HCT116 (cell line): ENCODE results near the gene FAM120A. TPM values are rescaled to one million over a fixed set of nuclear protein-coding genes. Genes with fewer than 3 reads are reported as not detected.

Experiments
- ATAC-seq: fragments of 200-7000 bp; cut with Tn5 transposase; 2 replicates; pipeline ENCODE4 v1.9.1; 2020; ENCODE audit warnings: mild to moderate bottlenecking, moderate library complexity
- BruUV-seq: library from RNA; stranded (reverse); fragments of 400-500 nt; replicated peaks from 2 replicates; lab custom pipeline; 2021; lab: Mats Ljungman, UMichigan
- CTCF ChIA-PET: fragments of 300-600 bp; sonication (Branson Sonifier 250); formaldehyde crosslinking; loops from one replicate; lab custom pipeline; 2021; ENCODE audit warnings: antibody characterized with exemption; lab: Charles Lee
- POLR2A ChIA-PET: fragments of 300-600, 350-600 bp; sonication (Branson Sonifier 250); formaldehyde crosslinking; loops from one replicate; lab custom pipeline; 2021; ENCODE audit warnings: antibody characterized with exemption; lab: Charles Lee
- RAD21 ChIA-PET, 2 experiments: fragments of 300-600 bp; sonication (Branson Sonifier 250); formaldehyde crosslinking; loops; one replicate each; lab custom pipeline; 2023; ENCODE audit warnings: low total read pairs in 2 of 2; ENCODE audit not compliant: uncharacterized antibody in 2 of 2, unreplicated experiment in 2 of 2, low non-redundant PET in 1 of 2; lab: Charles Lee
- DNase-seq: peaks from one replicate; pipeline ENCODE4 v3.0.0-alpha.2; 2010; ENCODE audit warnings: low read depth, low spot score
- H2AFZ ChIP-seq: fragments of 200-600 bp; shearing (Covaris generic), sonication (generic); 2 replicates; pipeline ENCODE4 v1.6.1; 2017; ENCODE audit warnings: low read depth, mixed run types, mixed read lengths, antibody characterized with exemption, low read length; ENCODE audit not compliant: poor library complexity, severe bottlenecking
- H3K27ac ChIP-seq: 2 replicates; pipeline ENCODE4 v1.5.1; 2012; ENCODE audit warnings: low read depth, low read length
- H3K27me3 ChIP-seq: fragments of 200-600 bp; sonication (generic); 2 replicates; pipeline ENCODE4 v1.6.1; 2016; ENCODE audit warnings: mixed run types, low read length, mixed read lengths; ENCODE audit not compliant: insufficient read depth
- H3K36me3 ChIP-seq, 2 experiments: fragments of 200-500 bp in 1 of 2; fragments of 200-600 bp in 1 of 2; sonication (Bioruptor generic) in 1 of 2; sonication (generic) in 1 of 2; 2 replicates each; pipeline versions ENCODE4 v1.5.1 to v1.6.1; 2014 to 2016; ENCODE audit warnings: low read length in 2 of 2, inconsistent platforms in 1 of 2, mixed read lengths in 1 of 2, mixed run types in 1 of 2; ENCODE audit not compliant: insufficient read depth in 2 of 2, control insufficient read depth in 1 of 2
- H3K4me1 ChIP-seq, 2 experiments: fragments of 200-600 bp in 1 of 2; sonication (generic) in 1 of 2; 2 replicates each; pipeline versions ENCODE4 v1.5.1 to v1.6.1; 2012 to 2017; ENCODE audit warnings: low read length in 2 of 2, inconsistent platforms in 1 of 2, mild to moderate bottlenecking in 1 of 2, mixed read lengths in 1 of 2, mixed run types in 1 of 2, moderate library complexity in 1 of 2; ENCODE audit not compliant: insufficient read depth in 2 of 2, control insufficient read depth in 1 of 2
- H3K4me2 ChIP-seq: fragments of 200-600 bp; sonication (generic); 2 replicates; pipeline ENCODE4 v1.6.1; 2017; ENCODE audit warnings: mixed run types, low read length, mixed read lengths
- H3K4me3 ChIP-seq, 2 experiments: fragments of 200-600 bp in 1 of 2; sonication (generic) in 1 of 2; replicated peaks in 1 of 2; 2 replicates each; pipeline ENCODE4 v1.5.1; 2011 to 2016; ENCODE audit warnings: low read length in 2 of 2, control low read depth in 1 of 2, low read depth in 1 of 2, mild to moderate bottlenecking in 1 of 2, mixed read lengths in 1 of 2, mixed run types in 1 of 2
- H3K79me2 ChIP-seq: fragments of 200-600 bp; sonication (generic); 2 replicates; pipeline ENCODE4 v1.6.1; 2017; ENCODE audit warnings: mild to moderate bottlenecking, mixed run types, low read length, moderate library complexity, mixed read lengths; ENCODE audit not compliant: insufficient read depth
- H3K9ac ChIP-seq: fragments of 200-600 bp; sonication (generic); 2 replicates; pipeline ENCODE4 v1.6.1; 2016; ENCODE audit warnings: low read length, mixed read lengths
- H3K9me2 ChIP-seq: fragments of 200-600 bp; sonication (generic), shearing (Covaris generic); 2 replicates; pipeline ENCODE4 v1.6.1; 2017; ENCODE audit warnings: mixed run types, mild to moderate bottlenecking, moderate library complexity; ENCODE audit not compliant: insufficient read depth
- H3K9me3 ChIP-seq, 2 experiments: fragments of 200-500 bp in 1 of 2; fragments of 200-600 bp in 1 of 2; sonication (Bioruptor generic) in 1 of 2; sonication (generic) in 1 of 2; 2 replicates each; pipeline ENCODE4 v1.6.1; 2014 to 2017; ENCODE audit warnings: low read length in 2 of 2, mixed read lengths in 2 of 2, inconsistent platforms in 1 of 2, low read depth in 1 of 2, mild to moderate bottlenecking in 1 of 2, mixed run types in 1 of 2, moderate library complexity in 1 of 2; ENCODE audit not compliant: control insufficient read depth in 1 of 2, insufficient read depth in 1 of 2
- H4K20me1 ChIP-seq: fragments of 200-600 bp; sonication (generic), shearing (Covaris generic); 2 replicates; pipeline ENCODE4 v1.6.1; 2017; ENCODE audit warnings: mixed run types, mild to moderate bottlenecking, moderate library complexity; ENCODE audit not compliant: insufficient read depth
- ATF3 ChIP-seq: IDR thresholded peaks from 2 replicates; pipeline ENCODE4 v1.6.1; 2012
- CBX3 ChIP-seq: IDR thresholded peaks from 2 replicates; pipeline ENCODE4 v1.6.1; 2012; ENCODE audit warnings: low read depth
- CEBPB ChIP-seq: IDR thresholded peaks from 2 replicates; pipeline ENCODE4 v1.6.1; 2012; ENCODE audit warnings: low read depth
- EGR1 ChIP-seq: IDR thresholded peaks from 2 replicates; pipeline ENCODE4 v1.6.1; 2012; ENCODE audit warnings: low read depth
- EZH2 ChIP-seq: fragments of 200-600 bp; sonication (generic); IDR thresholded peaks from 2 replicates; pipeline ENCODE4 v1.6.1; 2017; ENCODE audit warnings: antibody characterized with exemption, mixed run types
- EZH2phosphoT487 ChIP-seq: fragments of 200-600 bp; IDR thresholded peaks from 2 replicates; pipeline ENCODE4 v1.6.1; 2018; ENCODE audit warnings: antibody characterized with exemption, borderline replicate concordance
- FOSL1 ChIP-seq: IDR thresholded peaks from 2 replicates; pipeline ENCODE4 v1.6.1; 2012; ENCODE audit warnings: low read depth
- JUND ChIP-seq: IDR thresholded peaks from 2 replicates; pipeline ENCODE4 v1.6.1; 2012
- POLR2AphosphoS5 ChIP-seq: IDR thresholded peaks from 2 replicates; pipeline ENCODE4 v1.6.1; 2011; ENCODE audit warnings: mild to moderate bottlenecking, low read depth, low read length, moderate library complexity
- SRF ChIP-seq: IDR thresholded peaks from 2 replicates; pipeline ENCODE4 v1.6.1; 2012; ENCODE audit warnings: low read depth
- YY1 ChIP-seq: IDR thresholded peaks from 2 replicates; pipeline ENCODE4 v1.6.1; 2011; ENCODE audit warnings: low read length, low read depth, moderate library complexity, mild to moderate bottlenecking; ENCODE audit not compliant: insufficient replicate concordance; ENCODE audit errors: extremely low read depth
- ZNF274 ChIP-seq: fragments of 200-500 bp; sonication (Bioruptor generic); IDR thresholded peaks from 2 replicates; pipeline ENCODE4 v1.6.1; 2014; ENCODE audit warnings: mild to moderate bottlenecking, low read depth, low read length, inconsistent platforms
- intact Hi-C: fragments of 100-400 bp; cut with micrococcal nuclease; formaldehyde crosslinking; loops from 2 replicates; pipeline ENCODE4 v1.10.0; 2022
- total RNA-seq: library from RNA; stranded (reverse); gene quantifications from one replicate; pipeline ENCODE4 v1.2.1, GENCODE V29; 2021; ENCODE audit not compliant: unreplicated experiment
- TF ChIP-seq, protein P1 (sequence below): IDR thresholded peaks from 2 replicates; pipeline ENCODE4 v1.6.1; 2012
- TF ChIP-seq, protein P2 (sequence below), 3 experiments: fragments of 200-600 bp in 1 of 3; sonication (generic) in 1 of 3; IDR thresholded peaks in 2 of 3; conservative IDR thresholded peaks in 1 of 3; 2 replicates each; pipeline ENCODE4 v1.5.1; 2012 to 2017; ENCODE audit warnings: low read depth in 2 of 3, low read length in 2 of 3, antibody characterized with exemption in 1 of 3, borderline replicate concordance in 1 of 3, control low read depth in 1 of 3, mild to moderate bottlenecking in 1 of 3, mixed read lengths in 1 of 3, mixed run types in 1 of 3, moderate library complexity in 1 of 3; ENCODE audit not compliant: insufficient read depth in 1 of 3
- TF ChIP-seq, protein P3 (sequence below): IDR thresholded peaks from 2 replicates; pipeline ENCODE4 v1.6.1; 2011; ENCODE audit warnings: mild to moderate bottlenecking, low read length, moderate library complexity; ENCODE audit not compliant: insufficient replicate concordance; ENCODE audit errors: extremely low read depth

Gene FAM120A
- total RNA-seq, 1 experiment from 2014 or later, result 122 TPM

- peaks cover 4% of the 10 kb centered on the region; the same call in 1 of the 2 replicates for H4K20me1 ChIP-seq
- ChIA-PET POLR2A (no interaction called here), CTCF (no interaction called here), RAD21 (no interaction called here)
- H3K9ac ChIP-seq, result no peak overlapping the region
- no peak for DNase-seq
- no peak for TF ChIP-seq SRF
- TF ChIP-seq, protein P1, sequence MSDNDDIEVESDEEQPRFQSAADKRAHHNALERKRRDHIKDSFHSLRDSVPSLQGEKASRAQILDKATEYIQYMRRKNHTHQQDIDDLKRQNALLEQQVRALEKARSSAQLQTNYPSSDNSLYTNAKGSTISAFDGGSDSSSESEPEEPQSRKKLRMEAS, result no peak
- no peak for TF ChIP-seq ZNF274
- TF ChIP-seq EZH2phosphoT487, result no peak
- TF ChIP-seq, protein P2, sequence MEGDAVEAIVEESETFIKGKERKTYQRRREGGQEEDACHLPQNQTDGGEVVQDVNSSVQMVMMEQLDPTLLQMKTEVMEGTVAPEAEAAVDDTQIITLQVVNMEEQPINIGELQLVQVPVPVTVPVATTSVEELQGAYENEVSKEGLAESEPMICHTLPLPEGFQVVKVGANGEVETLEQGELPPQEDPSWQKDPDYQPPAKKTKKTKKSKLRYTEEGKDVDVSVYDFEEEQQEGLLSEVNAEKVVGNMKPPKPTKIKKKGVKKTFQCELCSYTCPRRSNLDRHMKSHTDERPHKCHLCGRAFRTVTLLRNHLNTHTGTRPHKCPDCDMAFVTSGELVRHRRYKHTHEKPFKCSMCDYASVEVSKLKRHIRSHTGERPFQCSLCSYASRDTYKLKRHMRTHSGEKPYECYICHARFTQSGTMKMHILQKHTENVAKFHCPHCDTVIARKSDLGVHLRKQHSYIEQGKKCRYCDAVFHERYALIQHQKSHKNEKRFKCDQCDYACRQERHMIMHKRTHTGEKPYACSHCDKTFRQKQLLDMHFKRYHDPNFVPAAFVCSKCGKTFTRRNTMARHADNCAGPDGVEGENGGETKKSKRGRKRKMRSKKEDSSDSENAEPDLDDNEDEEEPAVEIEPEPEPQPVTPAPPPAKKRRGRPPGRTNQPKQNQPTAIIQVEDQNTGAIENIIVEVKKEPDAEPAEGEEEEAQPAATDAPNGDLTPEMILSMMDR (IDR thresholded peaks at IDR 0.05 in 2 of 3, conservative IDR thresholded peaks at IDR 0.05 in 1 of 3; ENCODE audit: borderline replicate concordance in 1 of 3, insufficient read depth in 1 of 3, low read depth in 2 of 3, low read length in 2 of 3), result no peak
- TF ChIP-seq ATF3, result no peak
- no peak for TF ChIP-seq EGR1
- no peak for TF ChIP-seq JUND
- no peak for TF ChIP-seq FOSL1
- no peak for TF ChIP-seq EZH2
- no peak for TF ChIP-seq CBX3
- TF ChIP-seq, protein P3, sequence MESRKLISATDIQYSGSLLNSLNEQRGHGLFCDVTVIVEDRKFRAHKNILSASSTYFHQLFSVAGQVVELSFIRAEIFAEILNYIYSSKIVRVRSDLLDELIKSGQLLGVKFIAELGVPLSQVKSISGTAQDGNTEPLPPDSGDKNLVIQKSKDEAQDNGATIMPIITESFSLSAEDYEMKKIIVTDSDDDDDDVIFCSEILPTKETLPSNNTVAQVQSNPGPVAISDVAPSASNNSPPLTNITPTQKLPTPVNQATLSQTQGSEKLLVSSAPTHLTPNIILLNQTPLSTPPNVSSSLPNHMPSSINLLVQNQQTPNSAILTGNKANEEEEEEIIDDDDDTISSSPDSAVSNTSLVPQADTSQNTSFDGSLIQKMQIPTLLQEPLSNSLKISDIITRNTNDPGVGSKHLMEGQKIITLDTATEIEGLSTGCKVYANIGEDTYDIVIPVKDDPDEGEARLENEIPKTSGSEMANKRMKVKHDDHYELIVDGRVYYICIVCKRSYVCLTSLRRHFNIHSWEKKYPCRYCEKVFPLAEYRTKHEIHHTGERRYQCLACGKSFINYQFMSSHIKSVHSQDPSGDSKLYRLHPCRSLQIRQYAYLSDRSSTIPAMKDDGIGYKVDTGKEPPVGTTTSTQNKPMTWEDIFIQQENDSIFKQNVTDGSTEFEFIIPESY, result no peak
- no peak for TF ChIP-seq CEBPB
- TF ChIP-seq YY1, result no peak
- TF ChIP-seq POLR2AphosphoS5, result no peak
- H3K27me3 ChIP-seq, result no peaks in the 10 kb centered on the region
- H3K4me2 ChIP-seq, result no peak overlapping the region
- H3K79me2 ChIP-seq, result peaks cover 75% of the 10 kb centered on the region
- H3K9me2 ChIP-seq, result no peaks in the 10 kb centered on the region
- no peak overlapping the region for H3K4me3 ChIP-seq
- peaks cover 20 to 21% of the 10 kb centered on the region in 2 experiments; a peak in 3 of 4 replicates for H3K36me3 ChIP-seq
- BruUV-seq, result no TSS peak
- ATAC-seq, result no peak
- H3K9me3 ChIP-seq, result no peaks in the 10 kb centered on the region
- no peak overlapping the region for H3K27ac ChIP-seq
- intact Hi-C loops, result no loop called here
- no peak overlapping the region for H2AFZ ChIP-seq
- H3K4me1 ChIP-seq, result peaks cover 0 to 3% of the 10 kb centered on the region in 2 experiments; a peak in 1 of 4 replicates
These were observed 51.9 kb downstream of the FAM120A start for GRCh38 chr9:93503381-93503780.
